Cardiac fibroblast (primary cell): Measurements from ENCODE around the gene SRP19.

Experiments used
- DNase-seq, 2 donors: peaks; one replicate each; pipeline versions ENCODE4 v3.0.0 to v3.0.0-alpha.2; 2010; ENCODE audit warnings: low read depth in 2 of 2
- H3K4me3 ChIP-seq, 2 donors: replicated peaks in 1 of 2; 1 replicate in 1 of 2; 2 replicates in 1 of 2; pipeline ENCODE4 v1.5.1; 2011; ENCODE audit warnings: low read depth in 2 of 2, low read length in 2 of 2, mild to moderate bottlenecking in 2 of 2, moderate library complexity in 1 of 2
- CTCF ChIP-seq: IDR thresholded peaks from one replicate; pipeline ENCODE4 v1.5.1; 2011; ENCODE audit warnings: low read depth, mild to moderate bottlenecking, low read length, inconsistent platforms

SRP19 gene

DNA sequence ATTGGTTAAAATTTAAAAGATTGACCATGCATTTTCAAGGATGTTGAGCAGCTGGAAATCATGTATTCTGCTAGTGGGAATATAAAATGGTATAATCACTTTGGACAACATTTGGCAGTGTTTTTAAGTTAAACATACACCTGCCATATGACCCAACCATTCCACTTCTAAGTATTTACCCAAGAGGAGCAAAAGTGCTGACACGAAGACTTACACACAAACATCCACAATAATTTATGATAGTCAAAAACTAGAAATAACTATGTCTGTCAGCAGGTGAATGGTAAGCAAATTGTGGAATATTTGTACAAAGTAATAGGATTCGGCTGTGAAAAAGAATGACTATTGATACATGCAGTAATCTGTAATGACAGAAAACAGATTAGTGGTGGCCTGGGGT is 30.7 kb upstream of the SRP19 start:
- DNase-seq = no peak
- TF ChIP-seq CTCF = no peak
- H3K4me3 ChIP-seq = no peak overlapping the region

GRCh38 chr5:112833971-112834370 is 27.1 kb upstream of the SRP19 start:
- no peak for TF ChIP-seq CTCF
- no peak for DNase-seq
- H3K4me3 ChIP-seq = no peak overlapping the region

GRCh38 chr5:112844489-112844888 is 16.6 kb upstream of the SRP19 start:
- no peak for TF ChIP-seq CTCF
- DNase-seq = no peak
- no peak overlapping the region for H3K4me3 ChIP-seq

DNA sequence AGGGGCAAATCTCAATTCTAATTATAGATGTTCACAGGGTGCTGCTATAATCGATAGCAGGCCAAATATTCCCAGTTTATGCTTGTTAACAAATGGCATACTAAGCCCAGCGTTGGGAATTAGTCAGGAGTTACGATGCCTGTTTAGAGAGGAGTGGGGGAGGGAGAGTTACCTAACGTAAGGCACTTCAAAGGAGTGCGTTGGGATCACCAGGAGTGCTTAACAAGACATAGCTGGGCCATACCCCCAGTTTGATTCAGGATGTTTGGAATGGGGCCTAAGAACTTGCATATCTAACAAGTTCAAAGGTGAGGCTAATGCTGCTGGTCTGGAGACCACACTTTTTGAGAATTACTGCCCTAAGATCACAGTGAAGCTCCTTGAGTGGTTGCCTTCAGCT is 14.5 kb upstream of the SRP19 start:
- H3K4me3 ChIP-seq = no peak overlapping the region
- TF ChIP-seq CTCF = no peak
- no peak for DNase-seq

DNA sequence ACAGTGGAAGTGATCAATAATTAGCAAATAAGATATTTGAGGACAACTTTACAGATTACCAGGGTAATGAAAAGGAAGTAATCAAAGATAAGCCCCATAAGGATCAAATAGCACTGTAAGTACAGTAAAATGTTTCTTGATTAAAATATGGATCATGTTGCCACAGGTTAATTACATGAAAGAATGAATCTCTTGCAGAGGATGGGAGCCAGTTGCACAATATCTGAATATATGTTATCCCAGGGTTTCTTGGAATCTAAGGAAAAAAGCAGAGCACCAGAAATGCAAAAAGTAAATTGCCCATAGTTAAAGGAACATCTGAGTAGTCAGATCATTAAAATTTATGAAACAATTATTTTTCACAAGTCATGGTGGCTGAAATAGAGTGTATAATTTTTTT is 13.8 kb upstream of the SRP19 start:
- H3K4me3 ChIP-seq = no peak overlapping the region
- DNase-seq = no peak
- no peak for TF ChIP-seq CTCF

DNA sequence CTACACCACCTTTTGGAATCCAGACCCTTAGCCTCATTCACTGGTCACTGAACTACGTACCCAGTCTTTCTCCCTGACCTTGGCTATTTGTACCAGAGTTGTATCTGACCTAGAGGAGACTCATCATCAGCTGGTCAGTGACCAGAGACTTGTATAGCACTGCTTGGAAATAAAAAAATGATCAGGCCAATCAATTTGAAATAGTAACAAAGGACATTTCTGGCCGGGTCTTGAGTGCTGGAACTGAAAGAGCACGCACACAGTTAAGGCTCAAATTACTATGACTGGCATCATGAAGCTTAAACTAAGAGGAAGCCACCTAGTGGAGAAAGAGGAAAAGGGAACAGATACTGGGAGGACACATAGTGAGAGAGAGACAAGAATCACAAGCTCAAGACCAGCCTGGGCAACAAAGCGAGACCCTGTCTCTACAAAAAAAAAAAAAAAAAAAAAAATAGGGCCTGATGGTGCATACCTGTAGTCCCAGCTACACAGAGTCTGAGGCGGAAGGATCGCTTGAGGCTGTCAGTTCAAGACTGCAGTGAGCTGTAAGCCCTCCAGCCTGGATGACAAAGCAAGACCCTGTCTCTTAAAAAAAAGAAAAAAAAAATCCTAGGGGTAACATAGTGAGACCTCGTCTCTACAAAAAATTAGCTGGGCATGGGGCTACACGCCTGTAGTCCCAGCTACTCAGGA is 12.8 kb upstream of the SRP19 start:
- H3K4me3 ChIP-seq = no peak overlapping the region
- peak; percentile 74 for TF ChIP-seq CTCF
- DNase-seq = peak; percentile 82 to 84

DNA sequence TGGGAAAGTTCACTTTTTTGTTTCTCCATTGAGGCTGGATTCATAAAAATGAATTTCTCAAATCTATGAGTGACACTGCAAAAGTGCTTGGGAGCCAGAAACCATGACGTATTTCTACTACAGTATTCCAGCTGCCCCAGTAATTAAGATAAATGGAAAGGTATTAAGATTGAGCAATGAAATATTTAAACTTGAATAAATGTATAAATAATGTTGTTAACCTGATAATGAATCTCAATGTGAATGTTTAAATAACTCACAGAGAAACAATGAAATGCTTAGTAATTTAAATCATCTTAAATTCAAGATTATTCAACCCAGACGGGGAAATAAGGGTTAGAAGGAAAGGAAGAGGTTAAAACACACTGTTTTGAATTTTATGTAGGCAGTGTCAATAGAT is 11.2 kb upstream of the SRP19 start:
- DNase-seq = no peak
- no peak overlapping the region for H3K4me3 ChIP-seq
- no peak for TF ChIP-seq CTCF
